GM18951 (cell line): Measurements from ENCODE around the gene DACT3.

Experiments
- POLR2A ChIP-seq: IDR thresholded peaks from 4 replicates; pipeline ENCODE4 v1.6.1; 2011; ENCODE audit warnings: mild to moderate bottlenecking; ENCODE audit not compliant: insufficient read length, insufficient read depth; ENCODE audit errors: extremely low read depth
- in situ Hi-C: fragments of 300-500 bp; cut with MboI; formaldehyde crosslinking; loops from one replicate; pipeline ENCODE4 v1.12.0; 2022; ENCODE audit warnings: low sequenced_read_pairs, mixed read lengths, inconsistent platforms; ENCODE audit not compliant: unreplicated experiment

DACT3 gene

DNA sequence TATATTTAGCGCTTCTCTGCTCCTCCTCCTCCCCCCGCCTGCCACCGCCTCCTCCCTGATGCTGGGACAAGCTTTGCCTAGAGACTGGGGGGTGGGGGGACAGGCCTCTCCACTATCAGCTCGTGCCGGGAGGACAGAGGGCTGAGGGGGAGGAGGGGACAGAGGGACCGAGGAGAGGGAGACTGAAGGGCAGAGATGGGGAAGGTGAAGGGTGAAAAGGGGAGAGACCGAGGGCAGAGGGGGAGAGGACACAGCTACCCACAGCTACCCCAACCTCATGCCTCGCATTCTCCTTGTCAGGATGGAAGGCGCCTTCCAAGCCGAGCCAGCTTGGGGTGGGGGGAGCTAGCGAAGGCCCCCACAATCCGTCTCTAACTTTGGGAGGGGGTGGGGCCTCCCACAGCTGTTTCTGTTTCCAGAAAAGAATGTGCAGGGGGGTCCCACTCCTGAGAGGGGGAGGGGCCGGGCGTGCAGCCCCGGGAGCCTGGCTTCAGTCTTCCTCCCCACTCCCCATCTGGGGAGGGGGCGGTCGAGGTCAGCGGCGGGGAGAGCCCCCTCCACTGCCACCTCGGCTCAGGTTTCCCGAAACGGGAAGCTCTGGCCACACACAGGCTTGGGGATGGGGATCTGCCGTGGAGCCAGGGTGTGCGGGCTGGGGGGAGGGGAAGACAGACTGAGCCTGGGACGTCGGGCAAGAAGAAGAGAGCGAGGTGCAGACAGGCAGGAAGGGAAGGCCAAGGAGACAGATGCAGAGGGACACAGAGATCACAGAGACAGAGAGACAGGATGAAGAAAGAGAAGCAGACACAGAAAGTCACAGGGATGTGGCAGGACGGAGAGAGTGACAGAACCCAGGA, 1.6 kb downstream of the DACT3 start:
- in situ Hi-C loops, result loop anchor here (25.0 kb wide), 1 partner anchor 122 kb away; no protein-coding TSS in a partner anchor
- no peak for TF ChIP-seq POLR2A

DNA sequence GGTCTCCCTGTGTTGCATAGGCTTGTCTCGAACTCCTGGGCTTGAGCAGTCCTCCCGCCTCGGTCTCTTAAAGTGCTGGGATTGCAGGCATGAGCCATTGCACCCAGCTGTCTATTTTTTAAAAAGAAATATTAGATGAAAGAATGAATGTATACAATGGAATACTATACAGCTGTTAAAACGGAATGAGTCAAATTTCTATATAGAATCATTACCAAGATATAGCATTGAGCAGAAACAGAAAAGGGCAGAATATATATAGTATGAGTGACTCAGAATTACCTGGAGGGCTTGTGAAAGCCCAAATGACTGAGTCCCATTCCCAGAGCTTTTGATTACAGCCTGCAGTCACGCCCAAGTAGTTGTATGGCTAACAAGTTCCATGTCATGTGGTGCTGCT, 4.4 kb downstream of the DACT3 start:
- no peak for TF ChIP-seq POLR2A
- in situ Hi-C loops, result loop anchor here (25.0 kb wide), 1 partner anchor 119 kb away; no protein-coding TSS in a partner anchor

DNA sequence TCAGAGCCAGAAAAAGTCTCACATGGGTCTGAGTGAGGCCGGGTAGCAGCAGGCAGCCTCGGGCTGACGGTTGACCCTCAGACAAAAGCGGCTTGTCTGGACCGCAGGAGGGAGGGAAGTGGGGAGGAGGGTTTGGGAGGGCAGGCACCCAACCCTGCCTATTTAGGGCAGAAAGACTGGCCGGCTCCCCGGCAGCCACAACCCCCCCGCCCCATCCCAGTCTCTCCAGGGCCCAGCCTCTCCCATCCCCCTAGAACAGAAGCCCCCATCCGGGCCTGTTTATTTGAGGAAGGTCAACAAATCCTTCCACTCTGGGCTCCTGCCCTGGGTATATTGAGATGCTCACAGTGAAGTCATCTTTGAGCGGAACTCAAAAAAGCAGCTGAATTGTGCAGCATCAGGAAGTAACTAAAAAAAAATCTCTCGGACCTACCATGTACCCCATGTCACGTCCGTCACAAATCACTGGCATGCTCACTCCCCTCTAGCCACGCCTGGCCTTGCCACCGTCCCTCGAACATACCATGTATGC, 6.3 kb downstream of the DACT3 start:
- in situ Hi-C loops, result loop anchor here (25.0 kb wide), 1 partner anchor 117 kb away; no protein-coding TSS in a partner anchor
- no peak for TF ChIP-seq POLR2A

DNA sequence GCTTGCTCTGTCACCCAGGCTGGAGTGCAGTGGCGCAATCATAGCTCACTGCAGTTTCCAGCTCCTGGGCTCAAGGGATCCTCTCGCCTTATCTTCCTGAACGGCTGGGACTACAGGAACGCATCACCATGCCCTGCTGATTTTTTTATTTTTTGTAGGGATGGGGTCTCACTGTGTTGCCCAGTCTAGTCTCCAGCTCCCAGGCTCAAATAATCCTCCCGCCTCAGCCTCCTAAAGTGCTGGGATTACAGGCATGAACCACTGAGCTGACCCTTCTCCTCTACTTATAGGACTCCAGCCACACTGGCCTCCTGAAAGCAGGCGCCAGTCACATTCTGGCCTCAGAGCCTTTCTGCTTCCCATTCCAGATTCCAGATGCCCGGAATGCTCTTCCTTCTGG, 10.5 kb downstream of the DACT3 start:
- no peak for TF ChIP-seq POLR2A
- in situ Hi-C loops, result loop anchor here (25.0 kb wide), 1 partner anchor 113 kb away; no protein-coding TSS in a partner anchor

DNA sequence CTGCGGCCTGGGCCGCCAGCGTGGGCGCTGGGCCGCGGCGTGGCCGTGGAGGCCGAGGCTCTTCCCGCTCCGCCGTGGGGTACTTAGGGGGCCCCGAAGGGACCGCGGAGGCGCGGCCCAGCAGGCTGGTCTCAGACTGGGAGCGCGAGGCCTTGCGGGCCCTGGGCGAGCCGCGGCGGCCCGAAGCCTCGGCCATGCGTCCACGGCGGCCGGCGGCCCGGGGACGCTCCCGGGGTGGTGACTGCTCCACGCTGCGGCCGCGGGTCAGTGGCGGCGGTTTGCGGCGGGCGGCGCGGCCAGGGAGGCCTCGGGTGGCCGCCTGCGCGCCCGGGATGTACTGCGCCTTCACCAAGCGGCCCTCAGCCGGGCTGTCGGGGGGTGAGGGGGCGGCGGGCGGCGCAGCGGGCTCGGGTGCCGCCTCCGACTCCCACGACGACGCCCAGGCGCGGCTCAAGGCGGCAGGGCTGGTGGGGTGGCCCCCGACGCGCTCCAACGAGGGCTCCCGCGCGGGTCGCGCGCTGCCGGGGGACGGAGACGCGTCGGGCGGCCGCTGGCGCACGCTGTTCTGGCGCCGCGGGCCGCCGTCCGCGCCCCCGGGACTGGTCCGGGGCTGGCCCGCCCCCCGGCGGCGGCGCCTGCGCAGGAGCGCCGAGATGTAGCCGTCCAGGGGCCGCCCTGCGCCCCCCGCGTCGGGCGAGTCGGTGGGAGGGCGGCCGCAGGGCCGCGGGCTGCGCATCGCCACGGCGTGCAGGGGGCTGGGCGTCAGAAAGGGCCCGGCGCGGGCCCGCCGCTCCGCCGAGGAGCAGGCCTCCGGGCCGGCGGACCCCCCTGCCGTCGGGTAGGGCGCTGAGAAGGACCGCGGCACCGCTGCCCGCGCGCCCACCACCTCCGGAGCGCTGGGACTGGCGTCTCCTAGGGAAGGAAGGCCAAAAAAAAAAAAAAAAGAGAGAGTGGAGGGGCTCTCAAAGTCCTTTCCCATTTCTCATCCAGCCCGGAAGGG, 11.7 kb downstream of the DACT3 start:
- TF ChIP-seq POLR2A, result no peak
- in situ Hi-C loops, result no loop called here

DNA sequence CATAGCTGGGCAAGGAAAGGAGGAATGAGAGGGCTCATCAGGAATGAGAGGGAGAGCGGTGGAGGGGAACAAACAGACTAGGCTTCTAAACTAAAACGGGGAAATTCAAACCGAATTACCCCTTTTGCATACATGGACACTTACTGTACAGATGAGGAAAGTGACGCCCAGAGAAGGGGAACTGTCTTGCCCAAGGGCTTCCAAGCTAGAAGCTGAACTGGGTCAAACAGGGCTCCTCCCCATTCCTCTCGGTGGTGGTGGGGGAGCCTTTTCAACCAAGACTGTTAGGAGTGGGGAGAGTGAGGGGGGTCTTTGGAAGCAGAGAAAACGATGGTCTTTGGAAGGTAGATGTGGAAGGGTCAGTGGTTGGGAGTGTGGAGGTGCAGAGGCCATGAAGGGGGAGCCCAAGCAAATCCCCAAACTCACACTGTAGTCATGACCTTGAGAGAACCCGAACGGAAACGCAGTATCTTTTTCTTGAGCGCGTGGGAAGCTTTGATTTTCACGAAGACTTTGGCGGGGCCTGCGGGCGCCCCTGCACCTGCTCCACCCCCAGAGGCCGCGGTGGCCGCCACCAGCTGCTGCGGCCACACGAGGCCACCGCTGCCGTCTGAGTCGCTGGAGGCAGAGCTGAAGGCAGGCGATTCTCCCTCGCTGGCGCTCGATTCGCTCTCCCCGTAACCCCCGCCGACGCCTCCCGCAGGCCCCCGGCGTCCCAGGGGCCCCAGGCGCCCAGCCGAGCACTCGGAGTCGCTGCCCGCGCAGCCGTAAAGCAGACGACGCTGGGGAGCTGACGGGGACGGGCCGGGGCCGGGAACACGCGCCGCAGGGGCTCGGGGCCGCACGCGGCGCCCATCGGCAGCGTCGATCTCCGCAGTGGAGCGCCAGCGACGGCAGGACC, 12.7 kb downstream of the DACT3 start:
- TF ChIP-seq POLR2A, result no peak
- in situ Hi-C loops, result no loop called here

DNA sequence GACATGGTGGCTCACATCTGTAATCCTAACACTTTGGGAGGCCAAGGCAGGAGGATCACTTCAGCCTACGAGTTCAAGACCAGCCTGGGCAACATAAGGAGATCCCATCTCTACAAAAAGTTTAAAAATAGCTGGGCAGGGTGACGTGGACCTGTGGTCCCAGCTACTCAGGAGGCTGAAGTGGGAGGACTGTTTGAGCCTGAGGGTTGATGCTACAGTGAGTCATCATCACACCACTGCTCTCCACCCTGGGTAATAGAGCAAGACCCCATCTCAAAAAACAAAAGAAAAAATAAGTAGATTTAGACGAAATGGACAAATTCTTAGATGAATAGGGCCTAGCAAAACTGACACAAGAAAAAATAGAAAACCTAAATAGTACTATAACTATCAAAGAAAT, 14.6 kb downstream of the DACT3 start:
- in situ Hi-C loops, result no loop called here
- no peak for TF ChIP-seq POLR2A

DNA sequence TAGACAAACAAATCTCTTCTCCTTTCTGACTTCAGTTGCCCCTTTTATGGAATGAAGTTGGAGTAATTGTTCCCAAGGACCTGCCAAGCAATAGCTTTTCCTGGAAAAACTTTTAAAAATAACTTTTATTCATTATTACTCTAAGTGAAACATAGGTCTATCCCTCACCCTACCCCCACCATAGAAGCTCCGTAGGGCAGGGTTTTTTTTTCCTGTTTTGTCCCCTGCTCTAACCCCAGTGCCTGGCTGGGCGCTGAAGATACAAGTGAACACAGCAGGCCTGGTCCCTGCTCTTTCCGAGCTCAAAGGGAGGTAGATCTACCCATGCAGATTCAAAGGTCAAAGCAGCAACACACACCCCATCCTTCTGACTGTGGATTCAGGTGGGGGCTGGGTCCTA, 16.3 kb downstream of the DACT3 start:
- TF ChIP-seq POLR2A, result no peak
- in situ Hi-C loops, result no loop called here

DNA sequence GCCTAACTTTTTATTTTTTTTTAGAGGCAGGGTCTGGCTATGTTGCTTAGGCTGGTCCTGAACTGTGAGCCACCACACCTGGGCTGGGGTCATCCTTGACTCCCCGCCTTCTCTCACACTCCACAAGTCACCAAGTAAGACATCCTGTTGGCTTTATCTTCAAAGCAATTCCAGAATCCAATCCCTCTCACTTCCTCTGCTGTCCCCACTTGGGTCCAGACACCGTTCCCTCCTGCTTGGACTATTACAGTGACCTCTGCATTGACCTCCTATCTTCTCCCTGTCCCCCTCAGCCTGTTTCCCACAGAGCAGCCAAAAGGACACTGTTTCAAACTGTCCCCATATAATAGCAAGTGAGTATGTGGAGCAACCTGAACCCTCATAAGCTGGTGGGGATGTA, 20.3 kb downstream of the DACT3 start:
- TF ChIP-seq POLR2A, result no peak
- in situ Hi-C loops, result no loop called here

DNA sequence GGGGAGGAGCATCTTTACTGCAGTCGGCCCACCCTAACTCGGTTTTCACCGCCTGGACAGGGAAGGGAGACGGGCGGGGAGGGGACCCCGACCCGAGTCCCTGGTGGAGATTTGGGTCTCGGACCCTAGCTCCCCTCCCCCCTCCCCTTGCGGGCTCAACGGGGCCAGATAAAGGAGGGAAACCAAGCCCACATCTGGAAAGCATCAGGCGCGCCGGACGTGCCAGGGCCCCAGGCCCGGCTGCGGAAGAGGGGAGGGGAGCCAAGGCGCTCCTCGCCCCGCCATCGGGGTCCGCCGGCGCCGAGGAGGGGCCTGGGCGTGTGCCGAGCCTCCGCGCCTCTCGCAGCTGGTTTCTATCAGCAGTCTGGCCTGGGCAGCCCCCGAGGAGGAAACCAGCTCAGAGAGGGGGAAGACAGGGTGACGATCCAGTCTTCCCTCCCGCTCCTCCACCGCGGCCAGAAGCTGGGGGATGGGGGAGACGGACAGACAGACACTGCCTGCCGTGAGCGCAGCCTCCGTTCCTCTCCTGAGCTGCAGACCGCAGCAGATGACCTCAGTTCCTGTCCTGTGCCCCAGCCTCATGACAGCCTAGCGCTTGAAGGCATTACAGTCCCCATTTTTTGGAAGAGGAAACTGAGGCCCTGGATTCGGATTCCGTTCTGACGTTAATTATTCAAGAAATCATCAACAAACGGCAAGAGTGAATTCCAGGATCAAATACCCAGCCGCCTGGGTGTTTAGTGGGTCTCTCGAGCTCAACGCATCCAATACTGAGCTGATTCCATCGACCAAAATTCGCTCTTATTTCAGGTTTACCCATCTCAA, 21.4 kb downstream of the DACT3 start:
- TF ChIP-seq POLR2A, result no peak
- in situ Hi-C loops, result no loop called here

DNA sequence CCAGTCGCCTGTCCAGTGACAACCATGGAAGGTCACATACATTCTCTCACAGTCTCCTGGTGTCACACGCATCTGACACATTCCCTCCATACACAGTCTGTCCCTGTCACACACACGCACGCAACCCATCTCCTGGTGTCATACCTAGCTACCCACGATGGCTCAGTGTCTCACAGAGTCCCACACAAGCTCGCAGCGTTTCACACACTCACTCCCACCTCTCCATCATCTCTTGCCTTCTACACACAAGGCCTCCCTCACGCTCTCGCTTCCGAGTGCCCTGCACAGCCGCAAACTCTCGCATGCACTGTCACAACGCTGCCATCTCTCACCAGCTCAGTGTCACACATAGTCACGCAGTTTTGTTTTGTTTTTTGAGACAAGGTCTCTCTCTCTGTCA, 23.8 kb downstream of the DACT3 start:
- TF ChIP-seq POLR2A, result no peak
- in situ Hi-C loops, result no loop called here
